HEK293 (cell line): ENCODE measurements around the gene GLRX5.

Experiments used
- SP7 ChIP-seq: fragments of 450-650 bp; formaldehyde crosslinking; IDR thresholded peaks from 2 replicates; pipeline ENCODE4 v1.5.1; 2016; ENCODE audit warnings: missing biosample characterization, missing genetic modification characterization
- ZBTB10 ChIP-seq: fragments of 450-650 bp; formaldehyde crosslinking; IDR thresholded peaks from 2 replicates; pipeline ENCODE4 v1.5.1; 2016; ENCODE audit warnings: missing biosample characterization, missing genetic modification characterization
- ZBTB20 ChIP-seq: fragments of 450-650 bp; formaldehyde crosslinking; IDR thresholded peaks from 2 replicates; pipeline ENCODE4 v1.5.1; 2016; ENCODE audit warnings: missing biosample characterization, missing genetic modification characterization
- ZBTB7A ChIP-seq: fragments of 450-650 bp; formaldehyde crosslinking; IDR thresholded peaks from 2 replicates; pipeline ENCODE4 v1.5.1; 2016; ENCODE audit warnings: low read depth, missing biosample characterization, missing genetic modification characterization
- ZFP37 ChIP-seq: fragments of 450-650 bp; formaldehyde crosslinking; IDR thresholded peaks from 2 replicates; pipeline ENCODE4 v1.5.1; 2016; ENCODE audit warnings: missing biosample characterization, missing genetic modification characterization
- ZNF155 ChIP-seq: fragments of 450-650 bp; formaldehyde crosslinking; IDR thresholded peaks from 2 replicates; pipeline ENCODE4 v1.5.1; 2016; ENCODE audit warnings: missing biosample characterization, missing genetic modification characterization
- ZXDB ChIP-seq: fragments of 450-650 bp; formaldehyde crosslinking; IDR thresholded peaks from 2 replicates; pipeline ENCODE4 v1.5.1; 2016; ENCODE audit warnings: missing biosample characterization, missing genetic modification characterization
- TF ChIP-seq, protein P1 (sequence below): fragments of 450-650 bp; formaldehyde crosslinking; IDR thresholded peaks from 2 replicates; pipeline ENCODE4 v1.5.1; 2016; ENCODE audit warnings: missing biosample characterization, missing genetic modification characterization, low read depth
- TF ChIP-seq, protein P2 (sequence below): fragments of 450-650 bp; formaldehyde crosslinking; IDR thresholded peaks from 2 replicates; pipeline ENCODE4 v1.5.1; 2016; ENCODE audit warnings: missing biosample characterization, missing genetic modification characterization

- TF ChIP-seq SP7 (tag by site-specific recombination): no peak
- TF ChIP-seq ZXDB: no peak
- TF ChIP-seq, protein P1, sequence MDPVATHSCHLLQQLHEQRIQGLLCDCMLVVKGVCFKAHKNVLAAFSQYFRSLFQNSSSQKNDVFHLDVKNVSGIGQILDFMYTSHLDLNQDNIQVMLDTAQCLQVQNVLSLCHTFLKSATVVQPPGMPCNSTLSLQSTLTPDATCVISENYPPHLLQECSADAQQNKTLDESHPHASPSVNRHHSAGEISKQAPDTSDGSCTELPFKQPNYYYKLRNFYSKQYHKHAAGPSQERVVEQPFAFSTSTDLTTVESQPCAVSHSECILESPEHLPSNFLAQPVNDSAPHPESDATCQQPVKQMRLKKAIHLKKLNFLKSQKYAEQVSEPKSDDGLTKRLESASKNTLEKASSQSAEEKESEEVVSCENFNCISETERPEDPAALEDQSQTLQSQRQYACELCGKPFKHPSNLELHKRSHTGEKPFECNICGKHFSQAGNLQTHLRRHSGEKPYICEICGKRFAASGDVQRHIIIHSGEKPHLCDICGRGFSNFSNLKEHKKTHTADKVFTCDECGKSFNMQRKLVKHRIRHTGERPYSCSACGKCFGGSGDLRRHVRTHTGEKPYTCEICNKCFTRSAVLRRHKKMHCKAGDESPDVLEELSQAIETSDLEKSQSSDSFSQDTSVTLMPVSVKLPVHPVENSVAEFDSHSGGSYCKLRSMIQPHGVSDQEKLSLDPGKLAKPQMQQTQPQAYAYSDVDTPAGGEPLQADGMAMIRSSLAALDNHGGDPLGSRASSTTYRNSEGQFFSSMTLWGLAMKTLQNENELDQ (tag by site-specific recombination): no peak
- TF ChIP-seq ZFP37 (tag by site-specific recombination): no peak
- no peak for TF ChIP-seq ZBTB10
- no peak for TF ChIP-seq ZBTB7A (tag by site-specific recombination)
- TF ChIP-seq, protein P2, sequence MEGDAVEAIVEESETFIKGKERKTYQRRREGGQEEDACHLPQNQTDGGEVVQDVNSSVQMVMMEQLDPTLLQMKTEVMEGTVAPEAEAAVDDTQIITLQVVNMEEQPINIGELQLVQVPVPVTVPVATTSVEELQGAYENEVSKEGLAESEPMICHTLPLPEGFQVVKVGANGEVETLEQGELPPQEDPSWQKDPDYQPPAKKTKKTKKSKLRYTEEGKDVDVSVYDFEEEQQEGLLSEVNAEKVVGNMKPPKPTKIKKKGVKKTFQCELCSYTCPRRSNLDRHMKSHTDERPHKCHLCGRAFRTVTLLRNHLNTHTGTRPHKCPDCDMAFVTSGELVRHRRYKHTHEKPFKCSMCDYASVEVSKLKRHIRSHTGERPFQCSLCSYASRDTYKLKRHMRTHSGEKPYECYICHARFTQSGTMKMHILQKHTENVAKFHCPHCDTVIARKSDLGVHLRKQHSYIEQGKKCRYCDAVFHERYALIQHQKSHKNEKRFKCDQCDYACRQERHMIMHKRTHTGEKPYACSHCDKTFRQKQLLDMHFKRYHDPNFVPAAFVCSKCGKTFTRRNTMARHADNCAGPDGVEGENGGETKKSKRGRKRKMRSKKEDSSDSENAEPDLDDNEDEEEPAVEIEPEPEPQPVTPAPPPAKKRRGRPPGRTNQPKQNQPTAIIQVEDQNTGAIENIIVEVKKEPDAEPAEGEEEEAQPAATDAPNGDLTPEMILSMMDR (tag by site-specific recombination): no peak
- no peak for TF ChIP-seq ZNF155 (tag by site-specific recombination)
- TF ChIP-seq ZBTB20: no peak
Measured at GRCh38 chr14:95531969-95532368, 2.9 kb upstream of the GLRX5 start.
